HG03159 (cell line): ENCODE measurements around the gene XPNPEP3.

Source experiments
- ATAC-seq: cut with Tn5 transposase; IDR thresholded peaks from one replicate; pipeline ENCODE4 v1.9.1; 2021; ENCODE audit warnings: mild to moderate bottlenecking, moderate library complexity; ENCODE audit not compliant: unreplicated experiment

Gene XPNPEP3

DNA sequence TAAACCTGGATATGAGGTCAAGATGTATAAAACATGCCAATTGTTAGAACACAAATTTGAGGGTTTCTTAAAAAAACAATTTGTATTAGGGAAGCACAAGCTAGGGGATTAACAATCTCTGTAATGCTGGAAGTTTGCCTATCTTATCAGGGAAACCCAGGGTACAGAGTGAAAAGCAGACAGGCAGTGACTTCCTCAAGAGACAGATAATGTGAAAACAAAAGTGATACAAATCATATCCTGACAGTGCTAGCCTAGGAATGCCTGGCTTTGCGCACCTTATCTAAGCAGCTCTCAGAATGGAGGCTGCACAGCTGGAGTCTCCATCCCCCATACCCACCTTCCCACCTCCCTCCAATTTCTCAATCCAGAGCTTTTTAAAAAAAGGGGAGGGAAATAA, 71.7 kb downstream of the XPNPEP3 start:
- no peak for ATAC-seq

DNA sequence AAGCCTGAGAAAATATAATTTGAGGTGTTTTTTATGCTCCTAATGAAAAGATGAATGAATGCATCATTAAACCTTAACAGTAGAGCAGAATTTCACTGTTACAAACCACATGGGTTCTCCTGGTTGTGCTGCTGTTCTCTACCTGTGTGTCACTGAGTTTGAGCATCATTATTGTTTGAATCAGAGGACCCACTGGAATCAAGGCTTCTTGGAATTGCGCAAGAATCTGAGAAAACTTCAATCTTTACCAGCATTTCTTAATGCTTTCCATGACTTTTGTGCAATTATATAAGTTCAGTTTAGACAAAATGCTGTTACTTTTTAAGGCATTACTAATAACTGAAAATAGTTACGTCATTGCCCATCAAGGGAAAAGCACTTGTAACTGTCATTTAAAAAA, 75.4 kb downstream of the XPNPEP3 start:
- no peak for ATAC-seq

DNA sequence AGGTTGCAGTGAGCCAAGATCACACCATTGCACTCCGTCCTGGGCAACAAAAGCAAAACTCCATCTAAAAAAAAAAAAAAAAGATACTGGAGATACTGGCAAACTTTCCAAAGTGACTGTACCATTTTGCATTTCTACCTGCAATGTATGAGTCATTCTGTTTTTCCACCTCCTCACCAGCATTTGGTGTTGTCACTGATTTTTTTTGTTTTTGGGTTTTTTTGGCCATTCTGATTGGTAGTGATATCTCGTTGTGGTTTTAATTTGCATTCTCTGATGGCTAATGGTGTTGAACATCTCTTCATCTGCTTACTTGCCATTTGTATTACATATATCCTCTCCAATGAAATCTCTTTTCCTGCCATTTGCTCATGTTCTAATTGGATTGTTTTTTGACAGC, 82.3 kb downstream of the XPNPEP3 start:
- ATAC-seq = no peak

DNA sequence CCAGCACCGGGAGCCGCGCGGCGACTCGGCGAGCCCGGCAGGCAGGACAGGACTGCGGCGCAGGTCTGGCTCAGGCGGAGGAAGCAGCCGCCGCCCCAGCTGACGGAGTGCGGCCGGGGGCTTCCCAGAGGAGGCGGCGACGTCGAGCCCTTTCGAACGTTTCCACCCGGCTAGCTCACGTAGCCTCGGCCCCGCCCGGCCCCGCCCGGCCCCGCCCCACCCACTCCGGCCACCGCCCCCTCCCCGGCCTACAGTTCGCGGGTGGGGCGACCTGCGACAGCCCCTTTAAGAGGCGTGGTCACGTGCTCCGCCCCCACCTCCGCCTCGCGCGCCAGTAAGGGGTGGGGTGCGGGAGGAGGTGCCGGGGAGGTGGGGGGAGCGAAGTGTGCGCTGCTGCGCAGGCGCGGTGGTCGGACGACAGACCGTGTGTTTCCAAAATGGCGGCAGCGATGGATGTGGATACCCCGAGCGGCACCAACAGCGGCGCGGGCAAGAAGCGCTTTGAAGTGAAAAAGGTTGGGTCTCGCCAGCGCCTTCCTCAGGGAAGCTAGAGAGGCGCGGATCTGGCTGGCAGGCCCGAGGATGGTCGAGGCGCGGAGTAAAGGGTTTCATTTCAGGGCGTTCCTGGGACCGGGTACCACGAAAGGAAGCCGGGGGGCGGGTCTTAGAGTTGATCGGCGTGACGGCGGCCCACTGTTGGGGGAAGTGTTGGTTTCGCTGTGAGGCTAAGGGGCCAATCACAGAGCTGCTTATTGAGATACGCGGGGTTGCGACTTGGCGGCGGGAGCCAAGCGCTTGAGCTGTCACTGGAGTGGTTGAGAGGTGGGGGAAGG, 94.2 kb downstream of the XPNPEP3 start, which contains the start of gene RBX1:
RBX1 (plus strand) TSS at position 417 of the 833 bp plus-strand sequence; CDS start at position 438, 21 bp downstream.
- peak; percentile 73 for ATAC-seq

DNA sequence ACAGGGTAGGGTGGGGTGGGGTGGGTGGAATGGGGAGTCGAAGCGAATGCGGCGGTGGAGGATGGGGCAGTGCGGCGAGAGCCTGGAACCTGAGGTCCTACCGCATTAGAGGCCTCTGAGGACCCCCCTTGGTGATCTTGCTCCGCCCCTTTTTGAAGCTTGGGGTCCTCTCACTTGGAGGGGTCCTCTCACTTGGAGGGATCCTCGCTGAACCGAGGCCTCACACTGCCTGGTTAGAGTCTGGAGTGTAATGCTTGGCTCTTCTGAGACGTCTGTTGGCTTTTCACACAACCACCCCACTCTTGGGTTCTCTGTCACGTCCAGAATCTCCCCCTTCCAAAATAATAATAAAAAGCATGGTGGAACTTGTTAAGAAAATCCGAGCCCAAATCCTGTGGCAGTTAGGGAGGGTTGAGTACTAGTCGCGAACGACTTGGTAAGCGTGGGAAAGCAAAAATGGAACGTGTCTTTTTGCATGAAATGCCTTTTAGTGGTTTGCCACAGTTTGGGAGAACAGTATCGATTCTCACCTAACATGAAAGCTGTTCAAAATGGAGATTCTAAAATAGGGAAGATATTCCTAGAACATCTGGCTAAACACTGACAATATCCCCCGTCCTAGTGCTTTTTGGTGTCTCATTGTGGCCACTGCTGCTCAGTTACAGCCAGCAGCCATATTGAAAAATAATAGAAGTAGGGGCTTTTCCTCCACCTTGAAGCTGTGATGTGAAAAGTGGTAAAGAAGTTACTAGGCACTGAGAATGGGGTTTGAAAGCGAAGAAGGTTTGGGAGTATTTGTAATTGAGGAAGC, 95.1 kb downstream of the XPNPEP3 start:
- ATAC-seq = no peak

DNA sequence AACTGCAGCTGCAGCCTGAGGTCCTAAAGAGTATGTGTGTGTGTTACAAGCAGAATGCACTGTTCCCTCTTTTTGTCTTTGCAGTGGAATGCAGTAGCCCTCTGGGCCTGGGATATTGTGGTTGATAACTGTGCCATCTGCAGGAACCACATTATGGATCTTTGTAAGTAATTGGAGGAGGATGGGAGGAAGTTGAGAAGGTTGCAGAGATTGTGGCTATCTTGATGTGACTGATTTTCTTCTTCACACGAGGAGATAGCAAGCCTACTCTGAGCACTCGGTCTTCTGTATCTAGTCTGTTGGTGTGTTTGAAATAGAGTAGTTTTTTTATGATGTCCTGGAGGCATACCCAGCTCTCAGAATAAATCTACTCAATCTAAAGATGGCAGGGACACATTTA, 96.5 kb downstream of the XPNPEP3 start:
- no peak for ATAC-seq

DNA sequence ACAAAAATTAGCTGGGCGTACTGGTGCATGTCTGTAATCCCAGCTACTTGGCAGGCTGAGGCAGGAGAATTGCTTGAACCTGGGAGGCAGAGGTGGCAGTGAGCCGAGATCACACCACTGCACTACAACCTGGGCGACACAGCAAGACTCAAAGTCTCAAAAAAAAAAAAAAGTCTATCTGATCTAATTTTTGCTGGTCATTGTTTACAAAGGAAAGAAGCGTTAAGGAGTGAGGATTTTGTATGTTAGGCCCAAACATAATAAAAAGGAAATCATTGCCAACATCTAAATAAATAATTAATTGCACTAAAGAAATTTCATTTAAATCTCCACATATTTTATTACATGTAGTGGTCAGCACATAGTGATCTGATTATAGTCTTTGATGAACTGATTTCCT, 97.2 kb downstream of the XPNPEP3 start:
- ATAC-seq = no peak

DNA sequence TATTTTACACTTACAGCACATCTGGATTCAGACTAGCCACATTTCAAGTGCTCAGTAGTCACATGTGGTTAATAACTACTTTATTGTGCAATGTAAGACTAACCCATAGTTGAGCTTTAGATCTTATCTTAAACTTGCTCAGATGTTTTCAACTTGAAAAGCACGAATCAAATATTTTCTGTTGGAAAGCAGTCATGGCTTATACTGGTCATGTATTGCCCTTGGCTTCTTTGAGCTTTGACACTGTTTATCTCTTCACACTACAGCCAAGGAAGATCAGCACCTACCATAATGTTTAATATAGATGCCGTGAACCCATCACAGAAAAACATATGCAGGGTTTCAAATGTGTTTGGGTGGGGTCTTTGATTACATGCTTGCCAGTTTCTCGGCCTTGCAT, 98.6 kb downstream of the XPNPEP3 start:
- ATAC-seq = no peak

DNA sequence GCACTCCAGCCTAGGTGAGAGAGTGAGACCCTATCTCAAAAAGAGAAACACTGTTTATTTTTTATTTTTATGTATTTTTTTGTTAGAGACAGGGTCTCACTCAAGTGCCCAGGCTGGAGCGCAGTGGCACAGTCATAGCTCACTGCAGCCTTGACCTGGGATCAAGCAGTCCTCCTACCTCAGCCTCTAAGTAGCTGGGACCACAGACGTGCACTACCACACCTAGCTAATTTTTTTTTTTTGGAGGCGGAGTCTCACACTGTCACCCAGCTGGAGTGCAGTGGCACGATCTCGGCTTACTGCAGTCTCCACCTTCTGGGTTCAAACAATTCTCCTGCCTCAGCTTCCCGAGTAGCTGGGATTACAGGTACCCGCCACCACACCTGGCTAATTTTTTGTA, 100.7 kb downstream of the XPNPEP3 start:
- ATAC-seq = no peak

DNA sequence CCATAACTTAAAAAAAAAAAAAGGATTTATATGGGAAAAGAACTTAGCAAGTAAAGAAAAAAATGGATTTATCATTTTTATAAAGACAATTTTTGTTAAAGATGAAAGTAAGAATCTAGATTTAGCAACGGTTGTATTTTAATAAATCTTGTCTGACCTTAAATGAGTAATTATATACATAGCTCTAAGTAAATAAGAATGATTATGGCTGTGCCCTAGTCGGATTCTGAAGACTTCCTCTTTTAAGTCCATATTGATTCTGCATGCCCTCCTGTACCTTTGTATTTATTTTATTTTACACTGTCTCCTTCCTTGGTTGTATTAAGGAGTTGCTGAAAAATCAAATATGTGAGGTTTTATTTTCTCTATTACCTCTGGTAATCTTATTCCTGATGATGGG, 101.4 kb downstream of the XPNPEP3 start:
- no peak for ATAC-seq

DNA sequence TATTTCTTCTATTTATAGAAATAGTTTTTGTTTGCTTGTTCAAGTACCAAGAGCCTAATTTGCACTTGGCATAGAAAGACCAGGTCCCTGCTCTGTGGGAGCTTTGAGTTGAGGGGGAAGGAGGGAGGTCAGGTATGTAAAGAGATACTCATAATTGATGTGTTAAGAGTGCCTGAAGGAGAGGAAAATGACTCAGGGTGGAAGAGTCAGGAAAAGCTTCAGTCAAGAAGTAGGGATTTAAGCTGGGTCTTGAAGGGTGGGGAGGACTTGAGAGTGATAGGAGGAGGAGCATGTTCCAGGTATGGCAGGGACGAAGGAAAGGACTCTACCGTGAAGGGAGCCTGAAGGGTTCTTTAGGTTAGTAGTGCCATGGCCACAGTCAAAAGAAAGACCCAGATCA, 103.2 kb downstream of the XPNPEP3 start:
- ATAC-seq = no peak

DNA sequence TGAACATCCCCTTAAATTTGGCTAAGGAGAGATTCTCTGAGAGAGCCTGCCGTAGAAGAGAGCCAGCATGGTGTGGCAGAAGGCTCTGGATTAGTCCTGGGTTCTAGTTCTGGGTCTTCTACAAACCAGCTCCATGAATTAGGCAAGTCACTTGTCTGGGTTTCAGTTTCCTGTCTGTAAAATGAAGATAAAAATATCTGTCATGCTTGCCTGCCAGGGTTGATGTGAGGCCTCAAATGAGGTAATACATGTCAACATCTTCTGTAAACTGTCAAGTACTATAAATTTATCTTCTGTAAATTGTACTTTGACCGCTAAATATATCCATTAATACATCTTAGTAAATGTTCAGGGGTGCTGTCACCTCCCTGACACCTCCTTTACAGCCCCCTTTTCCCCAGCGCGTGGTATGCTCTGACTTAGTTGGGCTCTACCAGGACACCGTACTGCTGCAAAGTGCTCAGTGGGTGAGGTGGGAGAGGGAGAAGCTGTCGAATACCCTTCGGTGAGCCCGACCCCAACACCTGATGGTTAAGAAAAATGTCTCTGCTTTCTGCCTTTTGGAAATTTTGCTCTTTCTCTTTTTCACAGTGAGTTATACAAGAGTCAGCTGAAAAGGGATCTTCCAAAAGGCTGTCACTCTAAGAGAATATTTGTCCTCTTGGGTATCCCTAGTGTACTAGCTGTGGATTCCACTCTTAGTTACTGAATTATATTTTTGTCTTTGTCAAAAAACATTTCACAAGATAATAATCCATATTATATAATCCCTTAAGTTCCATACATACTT, 109.2 kb downstream of the XPNPEP3 start:
- no peak for ATAC-seq

DNA sequence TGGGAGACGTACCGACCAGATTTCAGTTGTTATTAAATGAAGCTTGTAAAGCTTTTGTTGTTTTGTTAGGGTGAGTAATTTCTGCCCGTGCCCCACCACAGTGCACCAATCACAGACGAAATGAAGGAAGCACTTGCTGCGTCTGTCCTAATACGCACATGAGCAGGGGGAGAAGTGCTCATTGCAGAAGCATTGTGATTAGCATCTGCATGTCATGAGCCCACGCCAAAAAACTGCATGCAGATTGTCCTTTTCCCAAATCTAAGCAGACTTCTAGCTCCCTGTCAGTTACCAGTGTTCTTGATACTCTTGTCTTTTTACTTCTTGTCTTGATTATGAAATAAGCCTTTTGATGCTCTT, 109.8 kb downstream of the XPNPEP3 start:
- no peak for ATAC-seq

DNA sequence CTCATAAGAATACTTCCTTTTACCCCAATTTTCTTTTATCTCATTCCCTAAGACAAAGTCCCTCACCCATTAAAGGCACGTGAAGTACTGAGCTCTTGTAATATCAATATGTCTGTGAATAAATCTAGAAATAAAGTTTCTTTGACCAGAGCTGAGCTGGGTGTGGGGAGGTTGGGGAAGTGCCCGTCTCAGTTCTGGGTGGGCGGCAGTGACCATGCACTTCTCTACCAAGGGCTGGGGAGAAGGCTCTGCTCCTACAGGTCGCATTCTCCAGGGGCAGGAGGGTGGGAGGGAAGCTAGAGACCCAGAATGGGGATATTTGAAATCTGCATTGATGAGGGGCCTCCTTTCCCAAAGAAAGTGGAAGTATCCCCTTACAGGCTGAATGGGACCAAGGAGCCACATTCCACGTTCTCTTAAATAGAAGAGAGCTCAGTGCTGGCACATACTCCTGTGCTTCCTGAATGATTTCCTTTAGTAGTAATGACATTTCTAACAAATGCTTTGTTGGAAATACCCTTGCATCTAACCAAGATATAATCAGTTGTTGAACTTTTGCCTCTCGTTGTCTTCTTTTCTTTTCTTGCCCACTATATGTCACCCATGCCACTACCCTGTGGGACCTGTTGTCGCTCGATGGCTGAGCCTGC, 110.3 kb downstream of the XPNPEP3 start:
- ATAC-seq = no peak

DNA sequence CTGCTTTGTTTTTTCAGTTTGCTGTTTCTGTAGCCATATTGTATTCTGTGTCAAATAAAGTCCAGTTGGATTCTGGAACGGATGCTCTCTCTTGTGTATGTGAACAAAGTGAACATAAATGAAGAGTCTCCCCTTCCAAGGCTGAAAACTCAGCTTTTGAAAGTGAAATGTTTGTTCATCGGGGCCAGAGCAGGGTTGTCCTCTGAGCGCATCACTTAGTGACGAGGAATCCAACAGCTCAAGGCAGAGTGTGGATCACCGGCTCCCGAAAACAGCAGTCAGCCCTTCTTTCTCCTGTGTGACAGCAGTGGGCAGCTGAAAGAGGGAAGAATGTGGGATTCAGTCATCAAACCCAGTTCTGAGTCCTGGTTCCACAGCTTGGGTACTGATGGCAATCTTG, 115.6 kb downstream of the XPNPEP3 start:
- ATAC-seq = no peak

DNA sequence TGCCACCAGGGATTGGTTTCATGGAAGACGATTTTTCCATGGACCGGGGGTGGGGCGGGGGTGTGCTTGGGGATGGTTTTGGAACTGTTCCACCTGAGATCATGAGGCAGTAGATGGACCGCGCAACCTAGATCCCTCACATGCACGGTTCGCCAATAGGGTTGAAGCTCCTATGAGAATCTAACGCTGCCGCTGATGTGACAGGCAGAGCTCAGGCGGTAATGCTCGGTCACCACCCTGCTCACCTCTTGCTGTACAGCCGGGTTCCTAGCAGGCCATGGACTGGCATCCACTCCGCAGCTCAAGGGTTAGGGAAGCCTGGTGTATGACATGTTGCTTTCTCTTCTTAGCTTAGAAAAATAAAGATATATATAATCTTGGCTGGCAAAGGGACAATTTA, 116.2 kb downstream of the XPNPEP3 start:
- ATAC-seq = no peak

DNA sequence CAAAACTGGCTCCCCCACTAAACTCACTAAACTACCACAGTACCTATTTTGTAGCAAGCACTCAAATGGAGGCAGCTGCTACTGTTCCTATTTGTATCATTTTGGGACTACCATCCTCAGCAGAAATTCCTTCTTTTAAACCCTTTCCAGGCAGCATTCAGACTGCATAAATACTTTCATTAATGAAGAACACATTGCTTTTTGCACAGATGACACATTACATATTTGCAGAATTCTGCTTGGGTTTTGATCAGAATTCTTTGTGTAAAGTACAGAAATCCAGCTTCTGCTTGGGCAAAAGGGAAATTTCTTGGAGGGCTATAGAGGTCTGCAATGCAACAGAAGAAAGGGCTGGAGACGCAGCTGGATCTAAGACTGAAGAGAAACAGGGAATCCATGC, 118.4 kb downstream of the XPNPEP3 start:
- ATAC-seq = no peak

DNA sequence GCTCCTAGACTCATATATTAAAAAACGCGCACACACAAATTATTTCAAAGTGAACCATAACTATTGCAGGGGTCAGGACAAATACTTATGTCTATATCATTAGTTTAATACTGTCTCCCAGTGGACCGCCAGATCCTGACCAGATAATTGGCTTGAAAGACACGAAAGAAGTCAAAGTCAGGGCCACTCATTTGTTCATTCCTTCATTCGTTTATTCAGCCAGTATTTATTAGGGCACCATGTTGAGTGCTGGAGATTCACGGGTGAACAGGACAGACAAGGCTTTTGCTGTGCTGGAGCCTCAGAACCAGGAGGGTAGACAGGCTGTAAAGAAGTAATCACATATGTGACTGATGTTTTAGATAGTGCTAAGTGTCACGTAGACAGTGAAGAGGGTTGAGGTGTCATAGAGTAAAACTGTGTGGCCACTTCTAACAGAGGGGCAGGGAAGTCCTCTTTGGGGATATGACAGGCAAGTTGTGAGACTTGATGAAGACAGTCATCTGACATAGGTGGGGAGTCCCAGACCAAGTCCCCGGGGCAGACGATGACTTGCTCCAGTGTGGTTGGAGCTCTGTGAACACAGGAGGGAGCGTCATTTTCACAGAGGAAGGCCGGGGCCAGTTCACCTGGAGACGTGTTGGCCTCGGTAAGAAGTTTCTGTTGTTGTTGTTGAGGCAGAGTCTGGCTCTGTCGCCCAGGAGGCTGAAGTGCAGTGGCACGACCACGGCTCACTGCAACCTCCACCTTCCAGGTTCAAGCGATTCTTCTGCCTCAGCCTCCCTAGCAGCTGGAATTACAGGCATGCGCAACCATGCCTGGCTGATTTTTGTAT, 120.1 kb downstream of the XPNPEP3 start:
- ATAC-seq = no peak

DNA sequence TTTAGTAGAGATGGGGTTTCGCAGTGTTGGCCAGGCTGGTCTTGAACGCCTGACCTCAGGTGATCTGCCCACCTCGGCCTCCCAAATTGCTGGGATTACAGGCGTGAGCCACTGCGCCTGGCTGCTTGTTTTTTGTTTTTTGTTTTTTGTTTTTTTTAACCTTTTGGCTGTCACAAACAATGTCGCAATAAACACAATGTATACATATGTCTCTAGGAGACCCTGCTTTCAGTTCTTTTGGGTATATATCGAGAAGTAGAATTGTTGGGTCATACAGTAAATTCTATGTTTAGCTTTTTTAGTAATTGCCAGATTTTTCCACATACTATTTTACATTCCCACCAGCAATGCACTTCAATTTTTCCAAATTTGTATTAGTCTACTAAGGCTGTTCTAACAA, 122.2 kb downstream of the XPNPEP3 start:
- no peak for ATAC-seq

DNA sequence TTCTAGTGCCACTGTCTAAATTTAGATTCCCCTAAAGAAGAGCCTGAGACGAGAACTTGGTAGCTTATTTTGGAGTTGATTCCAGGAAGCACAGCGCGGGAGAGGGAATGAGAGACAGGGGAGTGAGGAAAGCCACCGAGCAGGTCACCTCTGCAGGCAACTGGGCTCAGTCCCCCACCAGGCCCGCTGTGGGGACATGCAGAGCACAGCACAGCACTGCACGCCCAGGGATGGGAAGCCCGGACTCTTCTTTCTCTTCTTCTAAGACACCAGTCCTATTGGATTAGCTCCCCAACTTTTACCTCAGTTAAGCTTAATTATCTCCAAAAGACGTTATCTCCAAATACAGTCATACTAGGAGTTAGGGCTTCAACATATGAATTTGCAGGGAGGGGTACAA, 122.9 kb downstream of the XPNPEP3 start:
- no peak for ATAC-seq
